Measurements from ENCODE around the gene ISCU. TPM values are rescaled to one million over a fixed set of nuclear protein-coding genes. Genes with fewer than 3 reads are reported as not detected.

The ISCU gene
- total RNA-seq, 1 donor, result 137 TPM

Other genes with a start within 250 kb of the ISCU start
- 0.52 TPM for gene CMKLR1, start 223.3 kb upstream of the ISCU start, total RNA-seq
- 3.3 TPM for gene FICD, start 47.3 kb upstream of the ISCU start, total RNA-seq
- 102 TPM for gene SART3, start 1.4 kb upstream of the ISCU start, total RNA-seq
- 1.4 TPM for gene TMEM119, start 35.5 kb downstream of the ISCU start, total RNA-seq
- 36.8 TPM for gene SELPLG, start 71.3 kb downstream of the ISCU start, total RNA-seq
- gene CORO1C, start 168.9 kb downstream of the ISCU start, total RNA-seq, result 86.3 TPM

Data from mononuclear cell (primary cell).